ENCODE results near the gene KCNQ5. TPM values are rescaled to one million over a fixed set of nuclear protein-coding genes. Genes with fewer than 3 reads are reported as not detected.

Gene KCNQ5
- total and polyA plus RNA-seq, 10 of the 15 experiments (the other 5 are each of a cell fraction or from before 2014, with no cell fraction given) = 0.60 to 16.2 (median 3.2) TPM

- peak overlapping the region; percentile 32; the same call in 1 of the 2 replicates for H3K27ac ChIP-seq (ENCODE audit: control insufficient read depth, insufficient read depth)
- H3K4me1 ChIP-seq (ENCODE audit: control insufficient read depth, insufficient read depth, low read length) = peaks cover 17% of the 10 kb centered on the region
- in situ Hi-C loops (cut with MboI) = loop anchor here (5.0 kb wide), 2 partner anchors 60 to 115 kb away; no protein-coding TSS in a partner anchor
- ChIA-PET SMC1A (ENCODE audit: uncharacterized antibody, unreplicated experiment) (interaction anchor here (0.7 to 15.6 kb wide), 17 partner anchors 8 to 504 kb away, joined by 3 to 245 read pairs (median 5); no protein-coding TSS in a partner anchor), RAD21 (ENCODE audit: unreplicated experiment) (interaction anchor here (0.9 to 4.6 kb wide), 13 partner anchors 8 to 453 kb away, joined by 3 to 74 read pairs (median 4); no protein-coding TSS in a partner anchor), CTCF (interaction anchor here (0.7 to 3.3 kb wide), 15 partner anchors 10 to 502 kb away, joined by 3 to 29 read pairs (median 4); no protein-coding TSS in a partner anchor), POLR2A (interaction anchor here (0.6 to 3.4 kb wide), 4 partner anchors 10 to 823 kb away, joined by 3 to 23 read pairs (median 8); no protein-coding TSS in a partner anchor)
- peaks cover 86% of the 10 kb centered on the region for H3K79me2 ChIP-seq (ENCODE audit: control insufficient read depth, insufficient read depth, low read length)
- H3K4me2 ChIP-seq (ENCODE audit: control insufficient read depth, insufficient read depth) = peak overlapping the region; percentile 53
- H3K4me3 ChIP-seq = peak overlapping the region; percentile 5; the same call in 1 of the 2 replicates
- no peaks in the 10 kb centered on the region for H4K20me1 ChIP-seq (ENCODE audit: control insufficient read depth, insufficient read depth)
- no peaks in the 10 kb centered on the region for H3K36me3 ChIP-seq (ENCODE audit: control insufficient read depth in 2 of 2, insufficient read depth in 2 of 2, low read length in 1 of 2)
- 0 out of 2 replicates have a peak, but pooled peaks have one; percentile 40 for TF ChIP-seq POLR2AphosphoS5 (IDR thresholded peaks at IDR 0.05; ENCODE audit: low read length)
- no peak for TF ChIP-seq CBX5 (IDR thresholded peaks at IDR 0.05; ENCODE audit: low read depth)
- no peak for TF ChIP-seq FOS (IDR thresholded peaks at IDR 0.05; ENCODE audit: borderline replicate concordance, extremely low read depth, insufficient read length)
- no peak for TF ChIP-seq SKIL (IDR thresholded peaks at IDR 0.05; ENCODE audit: low read depth, poor library complexity, severe bottlenecking)
- peaks cover 3% of the 10 kb centered on the region for H3K9me3 ChIP-seq (replicated peaks; ENCODE audit: control insufficient read depth, insufficient read depth, low read length)
- no peak overlapping the region for H3K9ac ChIP-seq (ENCODE audit: control insufficient read depth, insufficient read depth, low read length)
- DNase-seq (ENCODE audit: low read depth, low spot score) = no peak
- no peak overlapping the region for H2AFZ ChIP-seq (ENCODE audit: control insufficient read depth, low read depth, low read length)
- H3K27me3 ChIP-seq (replicated peaks in 1 of 2; ENCODE audit: control insufficient read depth in 2 of 2, insufficient read depth in 2 of 2, low read length in 1 of 2) = no peaks in the 10 kb centered on the region
- ATAC-seq = peak; percentile 28
- intact Hi-C loops (cut with micrococcal nuclease; ENCODE audit: unreplicated experiment) = no loop called here
- no peak for FAIRE-seq
- no TSS peak for BruUV-seq (replicated peaks)
Measured at GRCh38 chr6:72627539-72627938, 5.7 kb downstream of the KCNQ5 start.

Measured in GM12878 (cell line).